Dendritic cell treated with granulocyte-macrophage colony-stimulating factor and Interleukin-4, amounts not matched to agents 40 ng/mL and 50 ng/mL, for 4 days (primary cell): ENCODE data around the gene DDX43.
A peak's percentile ranks its signal among the peaks of the same experiment; 100 is the strongest.
"Not testable (repeated sequence)": the region's sequence is repeated elsewhere in the genome, so short reads cannot be mapped to it uniquely, and the experiment has no call there.

Experiments
- H3K27ac Mint-ChIP-seq: one replicate; pipeline ENCODE4 v1.8.0; 2022; ENCODE audit warnings: mild to moderate bottlenecking, mixed read lengths
- H3K27me3 Mint-ChIP-seq: one replicate; pipeline ENCODE4 v1.8.0; 2022; ENCODE audit warnings: mild to moderate bottlenecking, mixed read lengths
- H3K36me3 Mint-ChIP-seq: one replicate; pipeline ENCODE4 v1.8.0; 2022; ENCODE audit warnings: low read depth, mixed read lengths
- H3K4me1 Mint-ChIP-seq: one replicate; pipeline ENCODE4 v1.8.0; 2022; ENCODE audit warnings: low read depth, mixed read lengths
- H3K4me3 Mint-ChIP-seq: one replicate; pipeline ENCODE4 v1.8.0; 2022; ENCODE audit warnings: mild to moderate bottlenecking, moderate library complexity, mixed read lengths
- H3K9me3 Mint-ChIP-seq: one replicate; pipeline ENCODE4 v1.8.0; 2022; ENCODE audit warnings: mixed read lengths
- intact Hi-C: fragments of 100-400 bp; cut with micrococcal nuclease; formaldehyde crosslinking; loops from one replicate; pipeline ENCODE4 v1.15.0; 2022

The DDX43 gene

DNA sequence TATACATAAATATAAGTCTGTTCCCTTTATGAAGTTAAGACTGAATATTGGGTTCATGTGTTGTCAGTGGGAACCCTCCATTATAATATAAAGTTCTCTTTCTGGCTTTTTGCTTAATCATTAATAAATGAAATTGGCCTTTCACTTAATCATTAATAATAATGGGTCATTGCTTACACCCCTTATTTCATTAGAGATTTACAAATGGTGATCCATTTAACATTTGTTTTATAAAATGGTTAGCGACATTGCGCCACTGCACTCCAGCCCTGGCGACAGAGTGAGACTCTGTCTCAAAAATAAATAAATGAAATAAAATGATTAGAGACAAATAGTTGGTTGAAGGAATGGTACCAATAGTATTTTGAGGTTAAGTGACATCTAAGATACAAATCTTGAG lies 18.5 kb downstream of the DDX43 start:
- intact Hi-C loops, result no loop called here
- Mint-ChIP-seq H3K36me3 (peaks cover 43% of the 10 kb centered on the region), H3K4me3 (no peak overlapping the region), H3K4me1 (no peaks in the 10 kb centered on the region), H3K9me3 (no peaks in the 10 kb centered on the region), H3K27ac (no peak overlapping the region), H3K27me3 (no peaks in the 10 kb centered on the region)

DNA sequence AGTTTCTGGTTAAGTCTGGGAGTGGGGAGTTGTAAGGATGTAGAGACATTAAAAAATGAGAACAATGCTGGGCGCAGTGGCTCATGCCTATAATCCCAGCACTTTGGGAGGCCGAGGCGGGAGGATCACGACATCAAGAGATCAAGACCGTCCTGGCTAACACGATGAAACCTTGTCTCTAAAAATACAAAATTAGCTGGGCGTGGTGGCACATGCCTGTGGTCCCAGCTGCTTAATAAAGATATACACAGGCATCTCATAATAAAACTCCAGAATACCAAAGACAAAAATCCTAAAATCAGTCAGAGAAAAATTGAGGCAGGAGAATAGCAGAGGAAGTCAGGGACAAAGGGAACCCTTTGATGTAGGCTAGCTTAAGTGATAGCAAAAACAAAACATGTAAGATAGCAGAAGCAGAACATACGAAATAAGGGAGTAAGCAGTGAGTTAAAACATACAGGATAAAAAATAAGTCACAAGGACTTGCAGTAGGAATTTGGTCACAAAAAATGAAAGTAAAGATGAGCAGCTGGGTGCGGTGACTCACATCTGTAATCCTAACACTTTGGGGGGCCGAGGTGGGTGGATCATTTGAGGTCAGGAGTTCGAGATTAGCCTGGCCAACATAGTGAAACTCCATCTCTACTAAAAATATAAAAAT lies 23.6 kb downstream of the DDX43 start:
- H3K27me3 Mint-ChIP-seq, result no peaks in the 10 kb centered on the region
- H3K27ac Mint-ChIP-seq, result no peak overlapping the region
- H3K4me3 Mint-ChIP-seq, result no peak overlapping the region
- no peaks in the 10 kb centered on the region for H3K9me3 Mint-ChIP-seq
- H3K36me3 Mint-ChIP-seq, result peaks cover 68% of the 10 kb centered on the region
- intact Hi-C loops, result no loop called here
- H3K4me1 Mint-ChIP-seq, result peaks cover 7% of the 10 kb centered on the region

DNA sequence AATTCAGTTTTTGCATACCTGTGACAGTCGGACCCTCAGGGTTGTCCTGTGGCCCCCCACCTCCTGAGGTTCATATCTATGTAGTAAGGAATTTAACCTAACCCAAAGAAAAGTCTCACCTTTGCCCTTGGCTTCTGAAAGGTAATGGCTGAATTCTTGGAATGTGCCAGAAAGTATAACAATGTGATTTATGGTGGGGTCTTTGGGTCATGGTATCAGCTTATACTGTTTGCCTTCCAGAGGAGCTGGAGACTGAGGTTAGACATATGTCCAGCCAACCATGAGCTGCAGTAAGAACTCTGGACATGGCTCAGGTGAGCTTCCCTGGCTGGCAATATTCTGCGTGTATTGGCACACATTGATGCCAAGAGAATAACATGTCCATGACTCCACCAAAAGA lies 26.9 kb downstream of the DDX43 start:
- Mint-ChIP-seq H3K4me1 (peaks cover 7% of the 10 kb centered on the region), H3K4me3 (no peak overlapping the region), H3K27ac (no peak overlapping the region), H3K27me3 (no peaks in the 10 kb centered on the region), H3K9me3 (no peaks in the 10 kb centered on the region), H3K36me3 (peaks cover 74% of the 10 kb centered on the region)
- intact Hi-C loops, result no loop called here

DNA sequence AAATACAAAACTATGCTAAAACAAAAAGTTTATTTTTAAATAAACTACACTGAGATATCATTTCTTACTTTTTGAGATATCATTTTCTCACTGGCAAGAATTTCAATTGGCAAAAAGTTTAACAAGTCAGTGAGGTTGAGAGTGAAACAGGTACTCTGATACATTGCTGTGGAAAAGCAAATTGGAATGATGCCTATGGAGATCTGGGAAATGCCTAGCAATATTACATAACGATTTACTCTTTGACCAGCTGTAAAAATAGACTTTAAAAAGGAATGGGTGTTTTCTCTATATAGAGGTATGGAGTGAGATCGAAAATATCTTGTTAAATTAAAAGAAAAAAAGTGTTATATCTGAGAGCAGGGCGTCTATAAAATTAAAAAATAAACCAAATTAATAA lies 40.6 kb downstream of the DDX43 start:
- no peak overlapping the region for H3K27ac Mint-ChIP-seq
- H3K4me1 Mint-ChIP-seq, result peaks cover 5% of the 10 kb centered on the region
- peaks cover 94% of the 10 kb centered on the region for H3K36me3 Mint-ChIP-seq
- H3K4me3 Mint-ChIP-seq, result no peak overlapping the region
- no peaks in the 10 kb centered on the region for H3K27me3 Mint-ChIP-seq
- intact Hi-C loops, result loop anchor here (5.0 kb wide), 1 partner anchor 47 kb away; no protein-coding TSS in a partner anchor
- no peaks in the 10 kb centered on the region for H3K9me3 Mint-ChIP-seq

DNA sequence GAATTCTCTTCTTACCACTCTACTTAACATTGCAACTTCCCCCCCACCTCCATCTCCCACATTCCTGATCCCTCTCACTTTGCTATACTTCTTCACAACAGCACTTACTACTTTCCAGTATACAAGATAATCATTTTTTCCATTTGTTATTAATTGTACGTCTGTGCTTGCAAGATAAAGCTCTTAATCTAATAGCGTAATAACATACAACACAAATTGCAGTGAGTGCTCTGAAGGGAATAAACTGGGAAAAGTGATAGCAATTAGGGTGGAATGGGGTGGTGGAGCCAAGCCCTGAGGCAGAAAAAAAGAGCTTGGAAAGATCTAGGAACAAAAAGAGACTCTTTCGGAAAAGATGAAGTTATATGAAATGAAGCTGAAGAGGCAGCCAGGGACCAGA lies 48.9 kb downstream of the DDX43 start:
- Mint-ChIP-seq H3K4me1 (peaks cover 48% of the 10 kb centered on the region), H3K27me3 (no peaks in the 10 kb centered on the region), H3K4me3 (no peak overlapping the region), H3K36me3 (peaks cover 93% of the 10 kb centered on the region), H3K9me3 (no peaks in the 10 kb centered on the region), H3K27ac (no peak overlapping the region)
- intact Hi-C loops, result no loop called here

DNA sequence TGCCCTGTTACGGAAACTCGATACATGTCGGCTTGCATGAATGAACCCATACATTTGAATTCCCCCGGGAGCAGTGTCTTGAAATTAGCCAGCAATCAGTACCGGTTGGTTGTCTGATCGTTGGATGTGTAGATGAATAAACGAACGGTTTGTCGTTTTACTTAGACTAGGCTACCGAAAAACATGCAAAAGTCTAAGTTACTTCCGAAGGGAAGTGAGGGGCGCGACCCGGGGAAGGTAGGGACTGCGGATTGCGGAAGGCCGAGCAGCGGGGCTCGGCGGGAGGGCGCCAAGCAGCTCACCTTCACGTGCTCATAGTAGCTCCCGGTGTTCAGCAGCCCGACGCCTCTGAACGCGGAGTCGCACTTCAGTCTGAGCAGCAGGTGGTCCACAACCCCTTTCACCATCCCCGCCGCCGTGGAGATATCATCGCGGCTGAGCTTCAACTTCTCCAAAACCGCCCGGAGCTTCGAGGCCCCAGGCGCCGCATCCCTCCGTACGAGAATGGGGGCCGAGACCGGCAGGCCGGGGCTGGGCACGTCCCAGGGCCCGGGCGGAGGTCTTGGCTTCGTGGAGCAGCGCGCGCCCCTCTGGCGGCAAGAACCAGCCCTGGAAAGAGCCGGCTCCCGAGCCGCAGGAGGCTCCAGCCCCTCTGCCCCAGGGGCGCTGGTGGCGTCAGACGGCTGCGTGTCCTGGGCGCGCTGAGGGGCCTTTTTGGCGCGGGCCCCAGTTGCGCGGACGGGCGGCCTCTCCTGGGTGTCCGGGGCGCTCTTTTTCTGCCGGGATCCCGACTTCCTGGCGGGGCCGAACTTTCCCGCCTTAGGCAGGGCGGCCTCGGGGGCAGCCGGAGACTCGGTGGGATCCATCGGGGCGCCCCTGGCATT lies 56.8 kb downstream of the DDX43 start:
- peaks cover 52% of the 10 kb centered on the region for H3K36me3 Mint-ChIP-seq
- H3K4me3 Mint-ChIP-seq, result peak overlapping the region; percentile 81
- intact Hi-C loops, result loop anchor here (1.0 to 5.0 kb wide), 3 partner anchors 10 to 201 kb away; partner anchors contain the start of genes MTO1 and SLC17A5
- H3K4me1 Mint-ChIP-seq, result peaks cover 57% of the 10 kb centered on the region
- peak overlapping the region; percentile 94 for H3K27ac Mint-ChIP-seq
- no peaks in the 10 kb centered on the region for H3K9me3 Mint-ChIP-seq
- H3K27me3 Mint-ChIP-seq, result no peaks in the 10 kb centered on the region

DNA sequence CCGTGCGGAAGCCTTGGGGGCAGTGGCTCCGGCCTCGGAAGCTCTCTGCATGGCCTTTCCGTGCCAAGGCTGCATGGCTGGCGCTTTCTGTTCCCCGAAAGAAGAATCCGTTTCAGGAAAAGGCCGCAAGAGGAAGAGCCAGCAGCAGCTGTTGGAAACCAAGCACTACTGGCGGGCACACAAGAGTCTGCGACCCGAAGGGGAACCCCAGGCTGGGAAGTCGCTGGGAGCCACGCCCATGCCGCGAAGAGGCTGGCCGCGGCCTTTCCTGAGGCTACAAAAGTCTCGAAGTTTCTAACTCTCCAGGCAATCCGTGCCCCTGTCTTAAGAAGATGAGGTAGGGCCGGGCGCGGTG lies 57.5 kb downstream of the DDX43 start, which contains the start of gene CGAS:
Gene CGAS (minus strand): TSS at position 191 of the 355 bp plus-strand sequence. CDS start 116 bp downstream, at position 75.
- intact Hi-C loops, result loop anchor here (1.0 to 5.0 kb wide), 3 partner anchors 9 to 200 kb away; partner anchors contain the start of genes MTO1 and SLC17A5
- H3K27ac Mint-ChIP-seq, result peak within 1 kb of the TSS; percentile 94
- H3K4me1 Mint-ChIP-seq, result peaks cover 62% of the 10 kb centered on the region
- no peaks in the 10 kb centered on the region for H3K27me3 Mint-ChIP-seq
- no peaks in the 10 kb centered on the region for H3K9me3 Mint-ChIP-seq
- H3K4me3 Mint-ChIP-seq, result peak within 1 kb of the TSS; percentile 81
- H3K36me3 Mint-ChIP-seq, result peaks cover 51% of the 10 kb centered on the region

DNA sequence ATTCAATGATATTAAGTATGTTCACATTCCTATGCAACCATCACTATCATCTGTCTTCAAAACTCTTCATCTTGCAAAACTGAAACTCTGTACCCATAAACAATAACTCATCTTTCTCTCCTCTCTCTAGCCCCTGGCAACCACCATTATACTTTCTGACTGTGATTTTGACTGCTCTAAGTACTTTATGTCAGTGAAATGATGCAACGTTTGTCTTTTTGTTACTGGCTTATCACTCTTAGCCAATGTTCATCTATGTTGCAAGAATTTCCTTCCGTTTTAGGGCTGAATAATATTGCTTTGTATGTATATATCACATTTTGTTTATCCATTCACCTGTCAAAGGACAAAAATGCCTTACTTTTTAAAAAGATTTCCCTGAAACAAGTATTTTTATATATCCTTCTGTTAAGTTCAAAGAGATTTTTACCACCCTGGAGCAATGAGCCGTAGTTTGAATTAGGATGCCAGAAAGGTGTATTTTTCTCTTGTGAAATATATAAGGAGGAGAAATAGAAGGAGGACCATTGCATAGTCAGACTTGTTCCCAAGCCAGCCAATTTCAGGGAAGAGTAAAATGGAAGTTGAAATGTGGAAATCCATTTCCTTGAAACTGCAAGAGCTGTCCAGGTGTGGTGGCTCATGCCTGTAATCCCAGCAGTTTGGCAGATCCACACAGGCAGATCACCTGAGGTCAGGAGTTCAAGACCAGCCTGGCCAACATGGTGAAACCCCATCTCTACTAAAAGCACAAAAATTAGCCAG lies 61.4 kb downstream of the DDX43 start:
- Mint-ChIP-seq H3K27me3 (no peaks in the 10 kb centered on the region), H3K9me3 (no peaks in the 10 kb centered on the region), H3K27ac (peak overlapping the region; percentile 70), H3K4me1 (peaks cover 56% of the 10 kb centered on the region), H3K4me3 (no peak overlapping the region), H3K36me3 (peaks cover 11% of the 10 kb centered on the region)
- intact Hi-C loops, result no loop called here

DNA sequence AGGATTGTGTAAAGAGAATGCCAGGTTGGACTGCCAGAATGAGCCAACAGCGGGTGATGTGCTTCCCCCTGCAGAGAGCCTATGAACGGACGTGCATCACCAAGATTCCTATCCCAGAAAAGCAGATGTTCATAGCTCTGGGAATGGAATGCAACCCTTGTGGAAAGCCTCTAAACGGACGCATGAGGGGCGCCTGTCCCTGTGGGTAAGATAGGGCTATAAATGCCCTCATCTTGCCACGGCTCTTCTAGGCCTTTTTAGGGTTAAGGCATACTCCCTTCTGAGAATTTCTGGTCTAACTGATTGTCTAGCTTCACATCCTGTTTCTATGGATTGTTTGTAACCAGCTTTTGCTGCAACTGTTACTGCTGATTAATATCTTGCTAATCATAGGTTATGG lies 64.8 kb downstream of the DDX43 start:
- H3K4me3 Mint-ChIP-seq, H3K9me3 Mint-ChIP-seq, H3K27me3 Mint-ChIP-seq, intact Hi-C loops: not testable (repeated sequence)
- Mint-ChIP-seq H3K36me3 (peaks cover 14% of the 10 kb centered on the region), H3K4me1 (peaks cover 60% of the 10 kb centered on the region), H3K27ac (peak overlapping the region; percentile 95)

DNA sequence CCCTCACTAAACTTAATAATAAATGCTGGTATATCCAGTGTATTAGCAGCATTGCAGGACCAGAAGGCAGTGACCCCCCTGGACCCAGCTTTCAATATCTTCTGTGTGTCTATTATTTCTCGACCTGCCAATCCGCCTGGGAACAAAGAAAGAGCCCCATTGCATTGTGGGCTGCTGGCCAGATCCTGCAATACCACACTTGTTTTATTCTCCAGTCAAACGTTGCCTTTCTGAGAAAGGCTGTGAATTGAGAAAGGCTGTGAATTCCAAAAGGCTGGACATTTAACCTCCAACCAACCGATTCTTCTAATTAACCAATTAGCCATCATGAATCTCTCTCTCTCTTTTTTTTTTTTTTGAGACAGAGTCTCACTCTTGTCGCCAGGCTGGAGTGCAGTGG lies 65.4 kb downstream of the DDX43 start:
- intact Hi-C loops, result loop anchor here (5.0 kb wide), 1 partner anchor 42 kb away; no protein-coding TSS in a partner anchor

DNA sequence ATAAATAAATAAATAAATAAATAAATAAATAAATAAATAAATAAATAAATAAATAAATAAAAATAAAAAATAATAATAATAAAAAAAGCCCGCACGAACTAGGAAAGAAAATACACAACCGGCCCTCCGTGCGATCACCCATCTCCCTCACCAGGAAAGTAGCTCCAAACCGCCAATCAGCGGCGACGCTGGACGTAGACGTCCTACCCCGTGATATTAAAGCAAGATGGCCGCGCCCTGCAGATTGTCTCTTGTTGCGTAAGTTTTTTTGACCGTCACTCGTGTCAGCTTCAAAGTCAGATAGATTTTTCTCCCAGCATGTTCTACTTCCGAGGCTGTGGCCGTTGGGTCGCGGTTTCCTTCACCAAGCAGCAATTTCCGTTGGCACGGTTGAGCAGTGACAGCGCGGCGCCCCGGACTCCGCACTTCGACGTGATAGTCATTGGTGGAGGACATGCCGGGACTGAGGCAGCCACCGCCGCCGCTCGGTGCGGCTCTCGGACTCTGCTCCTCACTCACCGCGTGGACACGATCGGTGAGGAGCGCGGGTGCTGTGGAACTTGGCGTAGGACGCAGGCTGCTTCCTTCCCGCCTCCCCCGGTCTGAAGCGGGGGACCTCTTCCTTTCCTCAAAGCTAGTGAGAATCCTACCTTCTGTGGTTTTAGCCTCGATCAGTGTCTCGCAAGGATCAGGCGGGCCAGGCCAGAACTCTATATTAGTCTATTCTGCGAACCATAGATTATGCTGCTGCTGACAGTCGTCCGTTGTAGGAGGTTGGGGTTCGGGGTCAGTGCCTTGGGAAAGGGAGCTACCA lies 67.1 kb downstream of the DDX43 start, which contains the start of gene MTO1:
Gene MTO1 (plus strand): TSS at position 201 of the 814 bp plus-strand sequence. CDS start 118 bp downstream, at position 319.
- H3K27ac Mint-ChIP-seq, result peak within 1 kb of the TSS; percentile 95
- intact Hi-C loops, result loop anchor here (1.0 to 5.0 kb wide), 2 partner anchors 9 to 41 kb away; partner anchors contain the start of gene CGAS
- no peaks in the 10 kb centered on the region for H3K27me3 Mint-ChIP-seq
- H3K36me3 Mint-ChIP-seq, result peaks cover 35% of the 10 kb centered on the region
- H3K4me3 Mint-ChIP-seq, result peak within 1 kb of the TSS; percentile 96
- no peaks in the 10 kb centered on the region for H3K9me3 Mint-ChIP-seq
- H3K4me1 Mint-ChIP-seq, result peaks cover 39% of the 10 kb centered on the region

More for the DNA sequence above, 65.4 kb downstream of the DDX43 start:
- Mint-ChIP-seq H3K4me1 (peaks cover 54% of the 10 kb centered on the region), H3K36me3 (peaks cover 20% of the 10 kb centered on the region), H3K27ac (peak overlapping the region; percentile 95), H3K27me3 (no peaks in the 10 kb centered on the region), H3K9me3 (no peaks in the 10 kb centered on the region), H3K4me3 (no peak overlapping the region)
